GM18867 (cell line): ENCODE results near the gene MARCKS.

Experiments
- ATAC-seq: cut with Tn5 transposase; IDR thresholded peaks from one replicate; pipeline ENCODE4 v1.9.1; 2021; ENCODE audit warnings: mild to moderate bottlenecking, moderate library complexity; ENCODE audit not compliant: unreplicated experiment

Gene MARCKS, protein sequence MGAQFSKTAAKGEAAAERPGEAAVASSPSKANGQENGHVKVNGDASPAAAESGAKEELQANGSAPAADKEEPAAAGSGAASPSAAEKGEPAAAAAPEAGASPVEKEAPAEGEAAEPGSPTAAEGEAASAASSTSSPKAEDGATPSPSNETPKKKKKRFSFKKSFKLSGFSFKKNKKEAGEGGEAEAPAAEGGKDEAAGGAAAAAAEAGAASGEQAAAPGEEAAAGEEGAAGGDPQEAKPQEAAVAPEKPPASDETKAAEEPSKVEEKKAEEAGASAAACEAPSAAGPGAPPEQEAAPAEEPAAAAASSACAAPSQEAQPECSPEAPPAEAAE

DNA sequence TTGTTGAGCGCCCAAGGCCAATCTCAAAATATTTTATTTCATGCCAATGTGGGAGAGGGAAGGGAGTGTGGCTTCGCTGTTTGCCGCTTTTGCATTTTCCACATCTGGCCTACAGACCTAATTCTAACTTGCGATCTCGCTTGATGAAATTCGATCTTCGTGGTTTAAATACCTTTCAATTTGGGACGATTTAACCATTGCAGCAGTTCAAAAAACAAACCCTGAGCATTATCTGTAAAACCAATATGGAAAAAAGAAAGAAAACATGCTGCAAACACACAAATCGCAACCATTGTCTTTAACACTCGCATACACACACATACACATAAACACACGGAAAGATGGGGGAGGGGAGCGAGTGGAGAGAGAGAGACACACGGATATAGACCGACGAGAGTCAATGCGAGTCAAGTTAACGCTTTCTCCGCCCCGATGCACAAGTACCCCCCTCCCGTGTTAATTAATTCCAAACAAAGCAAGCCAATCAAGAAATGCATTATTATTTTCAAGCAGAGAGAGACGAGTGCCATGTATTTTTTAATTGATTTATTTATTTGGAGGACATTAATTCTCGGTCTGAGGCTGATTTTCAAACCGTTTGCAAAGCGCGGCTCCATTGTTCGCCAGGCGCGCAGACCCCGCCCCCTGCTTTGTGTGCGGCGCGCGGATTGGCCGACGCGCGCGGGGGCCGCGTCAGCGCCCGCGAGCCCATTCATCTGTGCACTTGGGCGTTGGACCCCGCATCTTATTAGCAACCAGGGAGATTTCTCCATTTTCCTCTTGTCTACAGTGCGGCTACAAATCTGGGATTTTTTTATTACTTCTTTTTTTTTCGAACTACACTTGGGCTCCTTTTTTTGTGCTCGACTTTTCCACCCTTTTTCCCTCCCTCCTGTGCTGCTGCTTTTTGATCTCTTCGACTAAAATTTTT is at the start of gene MARCKS:
TSS of gene MARCKS (plus strand) at position 721 of the 931 bp plus-strand sequence. CDS start 401 bp downstream, outside the sequence.
- ATAC-seq, result peak; percentile 42

DNA sequence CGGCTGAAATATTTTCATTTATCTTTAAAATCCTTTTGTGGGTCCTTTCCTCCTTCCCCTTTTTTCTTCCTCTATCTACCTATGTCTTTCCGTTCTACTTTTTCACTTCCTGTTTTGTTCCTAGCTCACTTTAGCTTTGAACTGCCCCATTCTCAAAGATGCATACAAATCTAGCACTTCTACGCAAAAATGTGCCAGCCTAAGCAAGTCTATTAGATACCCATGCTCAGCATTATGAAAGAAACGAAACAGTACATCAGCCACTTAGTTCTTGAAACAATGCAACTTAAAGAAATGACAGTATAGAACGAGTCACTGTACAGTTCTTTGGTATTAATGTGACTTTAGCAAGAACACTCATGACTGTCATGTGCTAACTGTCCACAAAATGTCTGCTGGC is 47.3 kb upstream of the MARCKS start:
- ATAC-seq, result peak; percentile 69

DNA sequence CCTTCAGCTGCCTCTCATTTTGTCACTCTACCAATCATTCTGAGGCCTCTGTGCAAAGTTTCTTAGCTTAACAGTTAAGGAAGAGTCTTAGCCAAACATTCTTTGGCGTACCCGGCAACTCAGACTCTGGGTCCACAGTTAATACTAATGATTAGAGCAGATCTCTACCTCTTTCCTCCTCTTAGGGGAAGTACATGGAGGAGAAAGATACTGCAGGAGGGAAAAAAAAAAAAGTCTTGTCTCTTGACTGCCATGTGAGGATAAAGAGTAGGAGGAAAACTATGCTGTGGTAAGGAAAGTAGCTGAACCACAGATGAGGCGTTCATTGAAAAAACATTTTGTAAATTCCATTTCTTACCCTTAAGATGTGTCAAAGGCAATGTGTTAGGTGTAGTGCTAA is 44.0 kb upstream of the MARCKS start:
- no peak for ATAC-seq

DNA sequence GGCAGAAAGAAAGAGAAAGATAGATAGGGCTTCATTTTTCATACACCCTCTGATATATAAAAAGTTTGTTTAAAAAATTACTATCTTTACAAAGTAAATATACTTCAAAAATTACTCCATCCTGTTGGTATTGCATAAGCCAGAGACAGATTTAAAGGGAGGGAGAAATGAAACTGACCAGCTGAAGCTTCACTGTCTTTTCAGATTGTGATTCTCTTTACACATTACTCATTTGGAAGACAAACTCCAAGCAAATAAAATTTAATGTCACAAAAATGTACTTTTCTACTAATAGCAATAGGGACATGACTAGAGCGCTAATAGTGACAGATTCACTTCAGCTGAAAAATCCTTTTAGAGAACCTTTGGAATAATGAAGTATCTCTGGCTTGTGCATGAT is 38.6 kb upstream of the MARCKS start:
- no peak for ATAC-seq

DNA sequence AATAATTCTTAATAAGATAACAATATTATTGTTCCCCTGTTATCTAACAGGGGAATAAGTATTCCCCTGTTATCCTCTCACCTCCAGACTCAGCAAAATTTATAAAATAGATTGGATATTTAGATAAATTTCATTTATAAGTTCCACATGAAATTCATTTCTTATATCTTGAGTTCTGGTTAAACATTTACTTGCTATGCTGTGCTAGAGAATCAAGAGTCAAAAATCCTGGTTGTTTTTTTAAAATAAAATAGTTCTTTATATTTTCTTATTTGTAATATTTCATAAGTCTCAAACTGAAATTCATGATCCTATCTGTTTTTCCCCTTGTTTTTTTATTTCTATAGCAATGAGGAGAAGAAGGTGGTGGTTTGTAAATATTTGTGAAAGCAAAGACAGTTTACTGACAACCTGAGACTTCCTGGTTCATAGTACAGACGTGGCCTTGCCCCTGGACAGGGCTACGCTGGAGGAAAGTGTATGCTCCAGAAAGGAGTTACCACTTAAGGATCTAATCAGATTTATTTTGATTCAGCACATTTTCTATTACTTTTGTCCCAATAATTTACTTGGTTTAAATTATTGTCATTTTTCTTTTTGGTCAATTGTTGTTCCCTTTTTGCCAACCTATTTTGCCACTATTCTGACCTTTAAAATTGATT is 37.8 kb upstream of the MARCKS start:
- ATAC-seq, result no peak

DNA sequence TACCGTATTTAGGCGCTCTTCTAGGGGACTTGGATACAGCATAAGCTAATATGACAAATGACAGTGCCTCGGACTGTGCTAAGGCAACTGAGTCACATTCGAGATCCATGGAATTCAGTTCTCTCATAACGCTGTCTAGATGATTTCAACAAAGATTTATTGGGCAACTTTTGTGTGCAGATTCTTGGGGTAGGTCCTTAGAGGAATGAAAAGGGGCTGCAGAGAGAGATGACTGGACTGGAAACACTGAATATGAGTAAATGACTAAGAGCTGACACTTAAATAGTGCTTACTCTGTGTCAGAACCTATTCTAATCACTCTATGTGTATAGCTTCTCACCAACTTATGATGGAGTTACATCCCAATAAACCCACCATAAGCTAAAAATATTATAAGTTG is 36.4 kb upstream of the MARCKS start:
- no peak for ATAC-seq

DNA sequence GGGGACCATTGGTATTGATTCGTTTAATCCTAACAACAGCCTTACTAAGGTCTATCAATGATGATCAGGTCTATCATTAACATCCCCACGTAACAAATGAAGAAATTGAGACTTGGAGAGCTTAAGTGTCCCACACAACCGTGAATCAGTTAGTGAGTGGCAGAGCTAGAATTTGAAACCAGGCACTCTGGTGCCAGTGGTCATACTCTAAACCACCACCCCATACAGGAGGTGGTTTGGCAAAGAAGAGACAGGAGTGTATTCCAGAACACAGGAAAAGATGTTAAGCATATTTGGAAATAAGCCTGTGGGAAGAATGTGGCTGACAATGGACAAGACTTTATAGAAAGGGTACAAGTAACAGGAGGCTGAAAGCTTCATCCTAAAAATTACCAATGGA is 35.7 kb upstream of the MARCKS start:
- ATAC-seq, result no peak

DNA sequence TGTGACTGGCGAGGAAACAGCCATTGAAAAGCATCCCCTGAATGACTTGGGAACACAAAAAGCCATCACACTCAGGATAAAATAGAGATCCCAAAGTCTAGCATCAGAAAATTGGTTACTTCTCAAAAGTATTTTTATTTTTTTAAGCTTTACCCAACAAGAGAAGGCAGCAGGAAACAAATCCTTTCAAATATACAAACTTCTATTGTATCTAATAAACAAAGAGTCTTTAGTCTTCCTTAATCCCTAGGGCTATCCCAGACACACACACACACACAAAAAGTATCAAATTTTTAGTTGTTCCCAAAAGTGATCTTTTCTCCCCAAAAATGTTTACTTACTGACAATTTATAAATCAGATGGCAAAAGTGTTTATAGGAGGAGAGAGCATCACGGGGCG is 33.2 kb upstream of the MARCKS start:
- ATAC-seq, result no peak

DNA sequence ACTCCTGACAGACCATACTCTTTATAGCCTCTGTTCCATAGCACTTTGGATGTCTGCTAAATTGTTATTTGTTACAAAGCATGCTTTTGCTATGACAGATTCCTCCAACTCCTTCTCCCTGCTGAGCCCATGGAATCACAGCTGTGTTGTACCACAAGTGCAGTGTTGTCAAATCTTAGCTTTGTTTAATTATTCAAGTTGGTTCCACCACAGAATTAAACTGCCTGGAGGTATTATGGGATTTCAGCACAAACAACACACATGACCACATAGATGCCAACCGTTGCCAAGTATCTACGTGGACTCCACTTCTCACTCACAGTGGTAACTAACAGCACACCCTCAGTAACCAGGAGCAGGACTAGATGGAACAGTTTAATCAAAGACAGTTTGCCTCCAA is 32.7 kb upstream of the MARCKS start:
- no peak for ATAC-seq

DNA sequence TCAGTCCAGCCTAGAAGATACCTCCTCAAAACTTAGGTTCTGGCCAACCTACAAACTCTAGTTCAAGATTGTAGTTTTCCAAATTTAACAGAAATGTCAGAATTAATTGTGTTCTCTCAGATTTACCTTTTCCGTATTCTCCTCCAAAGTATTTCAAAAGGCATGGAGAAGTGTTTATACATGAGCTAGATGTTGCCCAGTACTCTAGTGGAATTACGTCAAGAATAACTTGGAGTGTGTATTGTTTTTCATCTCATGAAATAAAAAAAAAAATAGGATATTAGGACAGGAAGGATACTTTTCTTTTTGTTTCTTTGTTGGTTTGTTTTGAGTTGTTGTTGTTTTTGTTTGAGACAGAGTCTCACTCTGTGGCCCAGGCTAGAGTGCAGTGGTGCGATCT is 32.3 kb upstream of the MARCKS start:
- ATAC-seq, result no peak

DNA sequence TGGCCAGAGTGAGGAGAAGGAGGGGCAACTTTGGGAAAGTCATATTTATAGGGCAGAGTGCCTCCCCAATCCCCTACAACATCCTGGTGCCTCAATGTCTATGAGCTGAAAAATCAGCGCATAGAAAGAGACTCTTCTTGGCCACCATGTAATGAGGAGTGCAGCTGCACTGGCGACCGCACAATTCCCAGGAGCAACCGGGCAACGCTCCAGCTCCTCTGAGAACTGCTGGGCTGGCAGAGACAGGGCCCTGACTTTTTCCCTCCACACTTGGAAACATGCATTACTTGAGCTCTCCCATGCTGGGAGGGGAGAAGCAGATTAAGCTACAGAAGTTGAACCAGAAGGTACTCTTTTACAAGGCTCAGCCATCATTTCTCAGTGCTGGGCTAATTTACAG is 31.4 kb upstream of the MARCKS start:
- ATAC-seq, result no peak

DNA sequence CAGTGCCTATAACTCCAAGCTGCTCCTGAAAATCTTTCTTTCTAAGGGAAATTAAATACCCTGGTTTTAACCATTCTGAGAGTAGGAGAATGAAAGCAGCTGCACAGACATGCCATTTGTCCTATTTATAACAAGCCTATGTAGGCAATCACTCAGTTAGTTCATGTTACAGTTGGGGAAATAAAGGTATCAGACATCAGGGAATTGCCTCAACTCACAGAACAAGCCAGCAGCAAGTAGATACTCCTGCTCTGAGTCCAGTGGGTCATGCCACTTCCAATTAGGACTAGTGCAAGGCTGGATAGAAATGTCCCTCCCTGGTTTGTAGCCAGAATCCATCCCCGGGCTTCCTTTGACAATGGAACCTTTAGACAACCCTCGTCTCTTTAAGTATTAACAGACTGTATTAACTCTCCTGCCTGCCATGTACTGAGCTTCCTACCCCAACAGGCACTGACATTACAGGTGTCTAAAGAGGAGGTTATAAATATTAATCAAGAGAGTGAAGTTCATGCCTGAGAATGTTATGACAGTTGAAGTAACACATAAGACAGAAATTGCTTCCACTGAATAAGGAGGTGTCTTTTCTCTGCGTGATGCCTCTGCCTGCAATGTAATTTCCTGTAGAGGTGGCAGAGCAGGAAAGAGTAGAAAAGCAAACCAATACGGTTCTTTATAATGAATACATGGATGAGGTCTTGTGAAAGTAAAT is 28.0 kb upstream of the MARCKS start:
- no peak for ATAC-seq

DNA sequence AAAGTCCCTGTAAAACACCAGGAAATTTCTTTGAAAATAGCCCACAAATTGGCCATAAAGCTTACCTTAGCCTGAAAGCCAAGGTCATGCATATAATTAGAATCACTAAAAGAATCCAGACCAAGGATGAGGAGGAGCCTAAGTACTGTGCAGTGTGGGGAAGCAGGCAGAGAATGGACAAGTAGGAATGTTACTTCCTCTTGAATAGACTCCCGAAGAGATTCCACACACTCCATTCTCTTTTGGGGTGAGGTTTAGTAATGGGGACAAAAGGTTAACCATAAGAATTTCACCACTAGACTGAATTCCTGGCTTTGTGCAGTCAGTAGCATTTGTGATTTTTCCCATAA is 27.5 kb upstream of the MARCKS start:
- ATAC-seq, result no peak

DNA sequence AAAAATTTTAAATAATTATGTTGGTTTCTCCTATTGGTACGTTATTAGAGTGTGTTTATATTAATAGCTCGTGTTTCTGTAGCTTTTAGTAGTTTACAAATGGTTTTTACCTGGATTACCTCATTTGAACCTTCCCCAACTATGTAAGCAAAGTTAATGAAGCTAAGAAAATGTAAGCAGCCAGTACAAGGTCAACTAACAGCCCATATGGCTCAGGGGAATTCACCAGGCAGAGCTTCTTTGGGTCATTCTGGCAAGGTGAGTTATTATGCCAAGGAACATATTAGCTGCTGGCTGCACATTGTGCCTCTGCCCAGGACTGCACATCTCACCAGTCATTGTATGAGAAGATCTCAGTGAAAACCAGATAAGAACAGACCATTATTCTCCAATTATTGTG is 27.0 kb upstream of the MARCKS start:
- no peak for ATAC-seq

DNA sequence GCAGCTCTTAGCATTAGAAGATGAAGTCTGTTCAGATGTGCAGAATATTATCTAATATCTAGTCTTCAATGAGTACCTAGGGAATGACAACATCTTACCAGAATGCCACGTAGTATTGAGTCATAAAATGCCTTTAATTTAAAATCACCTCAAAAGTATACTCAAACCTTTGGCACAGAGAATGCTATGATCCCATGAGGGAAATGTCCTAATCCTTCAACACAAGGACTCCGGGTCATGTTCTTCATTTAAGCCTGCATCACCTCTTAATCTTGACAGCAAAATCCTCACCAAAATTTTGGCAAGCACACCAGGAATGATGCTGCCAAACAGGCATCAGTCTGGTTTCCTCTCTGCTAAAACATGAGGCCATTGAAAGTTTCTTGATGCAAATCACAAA is 23.6 kb upstream of the MARCKS start:
- ATAC-seq, result no peak

DNA sequence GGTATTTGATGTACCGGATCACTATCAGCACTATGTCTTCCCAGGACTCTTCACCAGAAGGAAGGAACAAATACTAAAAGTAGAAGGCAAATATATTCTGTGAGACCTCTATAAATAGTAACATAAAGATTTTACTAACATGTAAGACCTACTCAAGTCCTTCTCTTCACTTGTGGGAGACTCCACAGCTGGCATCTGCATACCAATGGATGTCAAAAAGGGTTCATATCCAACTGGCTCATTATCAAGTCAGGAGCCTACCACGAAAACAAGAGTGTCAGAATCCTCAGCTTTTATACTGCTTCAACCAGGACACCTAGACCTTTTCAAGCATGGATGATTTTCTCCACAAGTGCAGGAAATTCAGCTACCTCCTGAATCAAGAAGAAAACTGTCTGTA is 20.0 kb upstream of the MARCKS start:
- ATAC-seq, result no peak

DNA sequence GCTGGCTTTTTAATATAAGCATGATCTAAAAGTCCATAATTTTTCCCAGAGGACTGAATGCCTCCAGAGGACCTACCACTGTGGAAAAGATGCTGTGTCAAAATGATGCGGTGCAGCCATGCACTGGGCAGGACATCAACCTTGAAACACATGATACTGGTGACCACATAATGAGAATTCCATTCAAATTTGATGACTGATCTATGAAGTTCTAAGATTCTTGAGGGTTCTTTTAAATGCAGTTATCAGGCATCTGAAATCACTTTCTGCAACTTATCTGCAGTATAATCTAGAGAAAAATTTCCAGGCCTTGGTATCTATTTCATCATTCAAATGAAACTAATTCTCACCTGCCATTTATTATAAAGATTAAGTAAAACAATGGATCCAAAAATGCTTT is 15.0 kb upstream of the MARCKS start:
- peak; percentile 66 for ATAC-seq

DNA sequence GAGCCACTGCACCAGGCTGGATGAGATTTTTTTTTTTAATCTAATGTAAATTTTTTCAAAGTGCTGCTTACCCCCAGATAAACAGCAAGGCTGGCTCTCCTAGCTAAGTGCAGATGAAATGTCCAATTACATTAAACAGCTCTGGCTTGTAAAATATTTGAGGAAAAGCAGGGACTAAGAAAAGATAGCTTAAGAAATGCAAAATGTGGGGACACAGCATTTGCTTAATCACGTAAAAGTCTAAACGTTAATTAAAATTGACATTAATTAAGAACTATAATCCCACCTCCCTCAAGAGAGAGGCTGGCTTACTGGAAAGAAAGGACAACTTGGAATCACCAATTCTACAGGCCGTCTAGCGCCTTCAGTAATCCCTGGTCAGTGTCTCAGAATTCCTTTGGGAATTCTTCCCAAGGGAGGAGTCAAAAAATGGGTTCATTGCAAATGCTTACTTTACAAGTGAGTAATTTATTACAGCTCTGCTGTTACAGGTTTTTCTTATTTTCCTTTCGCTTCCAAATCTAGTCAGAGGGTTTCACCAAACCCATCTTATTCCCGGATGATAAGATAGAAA is 13.6 kb upstream of the MARCKS start:
- no peak for ATAC-seq

DNA sequence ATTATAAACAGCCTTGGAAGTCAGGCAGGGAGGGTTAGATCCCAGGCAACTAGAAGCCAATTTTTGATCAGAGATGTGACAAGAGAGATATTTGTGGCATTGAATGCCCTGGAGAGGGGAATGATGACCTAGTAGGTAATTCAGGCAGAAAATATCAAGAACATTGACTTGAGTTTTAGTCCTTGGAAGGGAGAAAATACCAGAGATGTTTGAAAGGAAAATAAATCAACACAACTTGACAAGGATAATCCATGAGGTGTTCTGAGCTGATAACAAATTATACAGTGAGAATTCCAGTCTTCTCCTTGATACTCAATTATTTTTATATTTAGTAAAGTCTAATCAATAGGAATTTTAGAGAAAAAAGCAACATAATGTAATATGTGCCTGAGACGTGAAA is 10.6 kb upstream of the MARCKS start:
- no peak for ATAC-seq

DNA sequence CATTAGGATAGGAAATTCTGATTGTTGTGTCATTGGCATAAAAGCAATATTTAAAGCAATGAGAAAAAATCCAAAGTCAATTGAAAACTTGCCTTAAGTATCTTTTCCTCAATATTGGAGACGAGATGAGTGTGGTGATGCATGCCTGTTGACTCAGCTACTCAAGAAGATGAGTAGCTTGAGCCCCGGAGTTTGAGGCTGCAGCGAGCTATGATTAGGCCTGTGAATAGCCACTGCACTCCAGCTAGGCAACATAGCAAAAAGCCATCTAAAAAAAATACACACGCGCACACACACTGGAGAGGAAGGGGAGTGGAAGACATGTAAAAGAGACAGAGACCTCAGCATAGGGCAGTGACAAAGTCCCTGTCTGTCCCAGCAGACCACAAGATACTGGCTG is 9.7 kb upstream of the MARCKS start:
- no peak for ATAC-seq

DNA sequence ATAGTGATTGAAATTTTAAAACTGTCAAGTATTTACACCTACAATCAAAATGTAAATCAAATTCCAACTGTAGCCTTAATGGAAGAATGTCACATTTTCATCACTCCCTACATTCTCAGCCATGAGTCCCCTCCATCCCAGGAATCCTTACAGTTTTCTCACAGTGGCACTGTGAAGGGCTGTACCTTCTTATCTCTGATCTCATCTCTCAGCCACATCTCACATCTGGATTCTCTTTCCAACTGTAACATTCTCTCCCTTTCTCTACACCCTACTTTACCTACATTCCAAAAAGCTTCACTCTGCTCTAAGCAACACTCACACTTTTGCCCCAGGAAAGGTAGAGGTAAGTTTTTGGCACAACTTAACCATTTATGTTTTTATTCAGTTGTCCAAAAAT is 8.9 kb upstream of the MARCKS start:
- ATAC-seq, result no peak
